OCI-LY3 (cell line): ENCODE results near the gene ARL13B.
A peak's percentile ranks its signal among the peaks of the same experiment; 100 is the strongest.

ENCODE experiments used
- H2AFZ ChIP-seq: fragments of 200-600, 300-600 bp; shearing (Covaris generic); 2 replicates; pipeline ENCODE4 v1.6.0; 2014; ENCODE audit warnings: antibody characterized with exemption, low read depth, low read length
- H3K27ac ChIP-seq: fragments of 200-600, 300-600 bp; sonication (generic); 2 replicates; pipeline ENCODE4 v1.5.1; 2014; ENCODE audit warnings: mild to moderate bottlenecking, low read length, moderate library complexity, mixed read lengths
- H3K27me3 ChIP-seq: fragments of 200-600, 300-600 bp; sonication (generic); 2 replicates; pipeline ENCODE4 v1.6.1; 2014; ENCODE audit warnings: low read depth, low read length, mixed read lengths
- H3K36me3 ChIP-seq: fragments of 200-600, 300-600 bp; sonication (generic); replicated peaks from 2 replicates; pipeline ENCODE3; 2014; ENCODE audit warnings: low read depth, low read length, mixed read lengths
- H3K4me1 ChIP-seq: fragments of 300-600, 200-600 bp; sonication (generic); 2 replicates; pipeline ENCODE4 v1.6.1; 2014; ENCODE audit warnings: low read length, mixed read lengths
- H3K4me2 ChIP-seq: fragments of 200-600, 300-600 bp; sonication (generic); 2 replicates; pipeline ENCODE4 v1.6.1; 2014; ENCODE audit warnings: low read length, mixed read lengths
- H3K4me3 ChIP-seq: fragments of 300-600, 200-600 bp; sonication (generic); 2 replicates; pipeline ENCODE4 v1.5.1; 2014; ENCODE audit warnings: antibody characterized with exemption, mild to moderate bottlenecking, low read length, moderate library complexity
- H3K79me2 ChIP-seq: fragments of 300-600, 200-600 bp; shearing (Covaris generic); 2 replicates; pipeline ENCODE4 v1.6.1; 2014; ENCODE audit warnings: mild to moderate bottlenecking, low read length, mixed read lengths
- H3K9ac ChIP-seq: fragments of 300-600, 200-600 bp; shearing (Covaris generic); 2 replicates; pipeline ENCODE4 v1.6.0; 2014; ENCODE audit warnings: mild to moderate bottlenecking, low read length, moderate library complexity
- H3K9me3 ChIP-seq: fragments of 200-600, 300-600 bp; shearing (Covaris generic); 2 replicates; pipeline ENCODE4 v1.6.1; 2014; ENCODE audit warnings: low read length, mixed read lengths; ENCODE audit not compliant: insufficient read depth
- H4K20me1 ChIP-seq: fragments of 200-600, 300-600 bp; sonication (generic); 2 replicates; pipeline ENCODE4 v1.6.1; 2016; ENCODE audit warnings: low read length, mixed read lengths; ENCODE audit not compliant: insufficient read depth
- CTCF ChIP-seq: fragments of 200-600, 300-600 bp; sonication (generic); IDR thresholded peaks from 2 replicates; pipeline ENCODE4 v1.5.1; 2014; ENCODE audit warnings: antibody characterized with exemption, low read length, low read depth
- EZH2phosphoT487 ChIP-seq: fragments of 200-600 bp; shearing (Covaris generic); IDR thresholded peaks from 2 replicates; pipeline ENCODE4 v1.6.1; 2018; ENCODE audit warnings: antibody characterized with exemption, mixed run types, low read depth

Gene ARL13B

DNA sequence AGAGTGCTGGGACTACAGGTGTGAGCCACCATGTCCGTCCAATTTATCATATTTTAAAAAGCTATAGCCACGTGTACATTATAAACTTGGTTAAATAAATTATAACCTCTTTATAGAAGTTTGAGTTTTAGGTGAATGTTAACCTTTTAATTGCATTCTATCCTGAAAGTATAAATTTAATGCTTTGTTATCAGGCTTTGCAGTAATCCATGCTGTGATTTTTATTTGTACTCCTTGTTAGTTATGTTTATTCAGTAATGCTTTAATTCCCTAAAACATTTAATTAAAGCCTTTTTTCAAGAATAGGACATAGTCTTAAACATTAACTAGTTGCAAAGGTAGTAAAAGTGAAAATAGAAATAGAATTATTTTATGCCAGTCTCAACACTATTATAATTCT, 11.7 kb downstream of the ARL13B start:
- no peak for TF ChIP-seq CTCF
- TF ChIP-seq EZH2phosphoT487 = no peak
- Histone ChIP-seq H3K9ac (no peak overlapping the region), H3K4me1 (0 out of 2 replicates have a peak, but pooled peaks cover 3% of the 10 kb centered on the region), H3K79me2 (no peaks in the 10 kb centered on the region), H3K9me3 (no peaks in the 10 kb centered on the region), H3K27ac (no peak overlapping the region), H4K20me1 (no peaks in the 10 kb centered on the region), H3K4me3 (no peak overlapping the region), H2AFZ (no peak overlapping the region), H3K36me3 (no peaks in the 10 kb centered on the region), H3K27me3 (no peaks in the 10 kb centered on the region), H3K4me2 (no peak overlapping the region)

- Histone ChIP-seq H3K9ac (no peak overlapping the region), H3K4me1 (0 out of 2 replicates have a peak, but pooled peaks cover 3% of the 10 kb centered on the region), H3K27ac (no peak overlapping the region), H3K4me2 (no peak overlapping the region), H4K20me1 (no peaks in the 10 kb centered on the region), H3K27me3 (no peaks in the 10 kb centered on the region), H3K9me3 (no peaks in the 10 kb centered on the region), H3K79me2 (no peaks in the 10 kb centered on the region), H3K4me3 (no peak overlapping the region), H3K36me3 (no peaks in the 10 kb centered on the region), H2AFZ (no peak overlapping the region)
- TF ChIP-seq CTCF (no peak), EZH2phosphoT487 (no peak)
Observed at GRCh38 chr3:93992207-93992606, 12.3 kb downstream of the ARL13B start.

DNA sequence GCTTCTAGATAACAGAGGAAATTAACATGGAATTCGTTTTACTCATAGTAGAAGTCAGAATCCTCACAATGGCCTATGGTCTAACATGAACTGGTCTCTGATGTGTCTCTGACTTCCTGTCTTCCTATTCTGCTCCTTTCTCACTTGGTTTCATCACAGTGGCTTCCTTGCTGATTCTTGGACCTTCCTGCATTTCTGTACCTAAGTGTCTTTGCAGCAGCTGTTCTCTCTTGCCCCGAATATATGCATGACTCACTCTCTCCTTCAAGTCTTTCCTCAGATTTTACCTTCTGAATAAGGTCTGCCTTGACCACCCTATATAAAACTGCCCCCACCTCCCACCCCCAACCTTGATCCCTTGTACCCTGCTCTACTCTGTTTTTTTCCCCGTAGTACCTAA, 14.1 kb downstream of the ARL13B start:
- Histone ChIP-seq H3K9me3 (no peaks in the 10 kb centered on the region), H3K4me1 (0 out of 2 replicates have a peak, but pooled peaks cover 3% of the 10 kb centered on the region), H3K27ac (no peak overlapping the region), H3K79me2 (no peaks in the 10 kb centered on the region), H3K4me2 (no peak overlapping the region), H3K36me3 (no peaks in the 10 kb centered on the region), H3K27me3 (no peaks in the 10 kb centered on the region), H3K9ac (no peak overlapping the region), H2AFZ (no peak overlapping the region), H4K20me1 (no peaks in the 10 kb centered on the region), H3K4me3 (no peak overlapping the region)
- TF ChIP-seq EZH2phosphoT487 = no peak
- no peak for TF ChIP-seq CTCF

DNA sequence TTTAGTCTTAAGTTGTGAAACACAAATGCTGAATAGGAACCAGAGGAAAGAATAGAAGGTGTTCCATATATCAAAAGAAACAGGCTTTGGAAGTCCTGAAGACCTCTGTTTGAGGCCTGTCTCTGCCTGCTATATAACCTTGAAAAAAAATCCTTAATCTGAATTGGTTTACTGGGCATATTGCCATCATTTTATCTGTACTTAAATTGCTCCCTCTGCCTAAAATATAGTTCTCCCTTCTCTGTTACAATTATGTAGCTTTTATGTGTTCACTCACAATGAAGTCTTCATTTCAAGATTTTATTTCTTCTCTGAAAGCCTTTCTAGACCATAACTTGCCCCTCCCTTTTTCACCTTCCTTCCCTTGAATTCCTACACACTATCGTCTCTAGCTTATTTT, 21.2 kb downstream of the ARL13B start:
- Histone ChIP-seq H3K9me3 (no peaks in the 10 kb centered on the region), H3K4me1 (peaks cover 13% of the 10 kb centered on the region), H3K36me3 (no peaks in the 10 kb centered on the region), H3K27me3 (no peaks in the 10 kb centered on the region), H4K20me1 (no peaks in the 10 kb centered on the region), H3K79me2 (no peaks in the 10 kb centered on the region), H2AFZ (no peak overlapping the region), H3K4me3 (no peak overlapping the region), H3K4me2 (0 out of 2 replicates have a peak overlapping the region, but pooled peaks have one; percentile 4), H3K9ac (no peak overlapping the region), H3K27ac (no peak overlapping the region)
- TF ChIP-seq EZH2phosphoT487 (no peak), CTCF (no peak)
